ENCODE measurements around the gene ROBO1.
"Not testable (repeated sequence)": the region's sequence is repeated elsewhere in the genome, so short reads cannot be mapped to it uniquely, and the experiment has no call there.

Gene ROBO1

GRCh38 chr3:79555655-79556054, 212.1 kb downstream of the ROBO1 start:
- H3K9me3 Mint-ChIP-seq = peaks cover 3% of the 10 kb centered on the region
- H3K27ac Mint-ChIP-seq = no peak overlapping the region
- H3K27me3 Mint-ChIP-seq = no peaks in the 10 kb centered on the region
- H3K4me1 Mint-ChIP-seq (ENCODE audit: low read depth) = no peaks in the 10 kb centered on the region
- DNase-seq = no peak
- no peak overlapping the region for H3K4me3 Mint-ChIP-seq
- no peaks in the 10 kb centered on the region for H3K36me3 Mint-ChIP-seq (ENCODE audit: low read depth)

GRCh38 chr3:79551997-79552396, 215.8 kb downstream of the ROBO1 start:
- Mint-ChIP-seq H3K9me3 (no peaks in the 10 kb centered on the region), H3K4me1 (ENCODE audit: low read depth) (no peaks in the 10 kb centered on the region), H3K36me3 (ENCODE audit: low read depth) (no peaks in the 10 kb centered on the region), H3K27ac (no peak overlapping the region), H3K27me3 (no peaks in the 10 kb centered on the region), H3K4me3 (no peak overlapping the region)
- no peak for DNase-seq

GRCh38 chr3:79551321-79551892, 216.4 kb downstream of the ROBO1 start:
- H3K4me1 Mint-ChIP-seq (ENCODE audit: low read depth) = no peaks in the 10 kb centered on the region
- H3K27ac Mint-ChIP-seq = no peak overlapping the region
- H3K36me3 Mint-ChIP-seq (ENCODE audit: low read depth) = no peaks in the 10 kb centered on the region
- no peak overlapping the region for H3K4me3 Mint-ChIP-seq
- DNase-seq = no peak
- H3K9me3 Mint-ChIP-seq = no peaks in the 10 kb centered on the region
- no peaks in the 10 kb centered on the region for H3K27me3 Mint-ChIP-seq

GRCh38 chr3:79543218-79543982, 224.4 kb downstream of the ROBO1 start:
- Mint-ChIP-seq H3K9me3 (no peaks in the 10 kb centered on the region), H3K4me3 (no peak overlapping the region), H3K27me3 (no peaks in the 10 kb centered on the region), H3K36me3 (ENCODE audit: low read depth) (no peaks in the 10 kb centered on the region), H3K4me1 (ENCODE audit: low read depth) (no peaks in the 10 kb centered on the region), H3K27ac (no peak overlapping the region)
- DNase-seq = no peak

GRCh38 chr3:79534727-79535126, 233.1 kb downstream of the ROBO1 start:
- Mint-ChIP-seq H3K27ac (no peak overlapping the region), H3K4me1 (ENCODE audit: low read depth) (no peaks in the 10 kb centered on the region), H3K9me3 (peaks cover 10% of the 10 kb centered on the region), H3K27me3 (no peaks in the 10 kb centered on the region), H3K4me3 (no peak overlapping the region), H3K36me3 (ENCODE audit: low read depth) (no peaks in the 10 kb centered on the region)
- no peak for DNase-seq

- Mint-ChIP-seq H3K9me3 (peaks cover 14% of the 10 kb centered on the region), H3K4me1 (ENCODE audit: low read depth) (no peaks in the 10 kb centered on the region), H3K4me3 (no peak overlapping the region), H3K27ac (no peak overlapping the region), H3K27me3 (no peaks in the 10 kb centered on the region), H3K36me3 (ENCODE audit: low read depth) (no peaks in the 10 kb centered on the region)
- DNase-seq = no peak
Measured at GRCh38 chr3:79531566-79532295, 236.1 kb downstream of the ROBO1 start.

GRCh38 chr3:79521221-79521848, 246.5 kb downstream of the ROBO1 start:
- H3K36me3 Mint-ChIP-seq (ENCODE audit: low read depth) = no peaks in the 10 kb centered on the region
- no peaks in the 10 kb centered on the region for H3K9me3 Mint-ChIP-seq
- H3K4me1 Mint-ChIP-seq (ENCODE audit: low read depth) = no peaks in the 10 kb centered on the region
- DNase-seq = no peak
- H3K27me3 Mint-ChIP-seq = no peaks in the 10 kb centered on the region
- H3K4me3 Mint-ChIP-seq = no peak overlapping the region
- no peak overlapping the region for H3K27ac Mint-ChIP-seq

- no peak overlapping the region for H3K4me3 Mint-ChIP-seq
- no peak overlapping the region for H3K27ac Mint-ChIP-seq
- H3K4me1 Mint-ChIP-seq (ENCODE audit: low read depth) = no peaks in the 10 kb centered on the region
- H3K27me3 Mint-ChIP-seq = no peaks in the 10 kb centered on the region
- H3K9me3 Mint-ChIP-seq = no peaks in the 10 kb centered on the region
- no peak for DNase-seq
- no peaks in the 10 kb centered on the region for H3K36me3 Mint-ChIP-seq (ENCODE audit: low read depth)
Measured at GRCh38 chr3:79517766-79518413, 249.9 kb downstream of the ROBO1 start.

GRCh38 chr3:79516795-79517194, 251.0 kb downstream of the ROBO1 start:
- DNase-seq = no peak
- H3K9me3 Mint-ChIP-seq = no peaks in the 10 kb centered on the region
- H3K4me1 Mint-ChIP-seq (ENCODE audit: low read depth) = no peaks in the 10 kb centered on the region
- no peak overlapping the region for H3K4me3 Mint-ChIP-seq
- H3K36me3 Mint-ChIP-seq (ENCODE audit: low read depth) = no peaks in the 10 kb centered on the region
- no peaks in the 10 kb centered on the region for H3K27me3 Mint-ChIP-seq
- H3K27ac Mint-ChIP-seq = no peak overlapping the region

- H3K27me3 Mint-ChIP-seq = no peaks in the 10 kb centered on the region
- no peak for DNase-seq
- no peaks in the 10 kb centered on the region for H3K36me3 Mint-ChIP-seq (ENCODE audit: low read depth)
- no peaks in the 10 kb centered on the region for H3K4me1 Mint-ChIP-seq (ENCODE audit: low read depth)
- no peak overlapping the region for H3K27ac Mint-ChIP-seq
- no peak overlapping the region for H3K4me3 Mint-ChIP-seq
- H3K9me3 Mint-ChIP-seq = peaks cover 3% of the 10 kb centered on the region
Measured at GRCh38 chr3:79515072-79515471, 252.7 kb downstream of the ROBO1 start.

GRCh38 chr3:79514069-79514468, 253.7 kb downstream of the ROBO1 start:
- H3K36me3 Mint-ChIP-seq (ENCODE audit: low read depth) = no peaks in the 10 kb centered on the region
- peaks cover 3% of the 10 kb centered on the region for H3K9me3 Mint-ChIP-seq

GRCh38 chr3:79506751-79507150, 261.0 kb downstream of the ROBO1 start:
- Mint-ChIP-seq H3K27me3 (no peaks in the 10 kb centered on the region), H3K4me3 (no peak overlapping the region), H3K27ac (no peak overlapping the region), H3K9me3 (peaks cover 8% of the 10 kb centered on the region), H3K36me3 (ENCODE audit: low read depth) (no peaks in the 10 kb centered on the region), H3K4me1 (ENCODE audit: low read depth) (no peaks in the 10 kb centered on the region)
- no peak for DNase-seq

More at GRCh38 chr3:79514069-79514468, 253.7 kb downstream of the ROBO1 start:
- H3K27me3 Mint-ChIP-seq = no peaks in the 10 kb centered on the region
- DNase-seq = no peak
- no peak overlapping the region for H3K4me3 Mint-ChIP-seq
- no peak overlapping the region for H3K27ac Mint-ChIP-seq
- H3K4me1 Mint-ChIP-seq (ENCODE audit: low read depth) = no peaks in the 10 kb centered on the region

- H3K36me3 Mint-ChIP-seq (ENCODE audit: low read depth); H3K4me1 Mint-ChIP-seq (ENCODE audit: low read depth); H3K9me3 Mint-ChIP-seq; DNase-seq; H3K27ac Mint-ChIP-seq; H3K4me3 Mint-ChIP-seq; H3K27me3 Mint-ChIP-seq: not testable (repeated sequence)
Measured at GRCh38 chr3:79502216-79502681, 265.5 kb downstream of the ROBO1 start.

GRCh38 chr3:79497447-79498111, 270.2 kb downstream of the ROBO1 start:
- no peak for DNase-seq
- Mint-ChIP-seq H3K4me3 (no peak overlapping the region), H3K36me3 (ENCODE audit: low read depth) (no peaks in the 10 kb centered on the region), H3K4me1 (ENCODE audit: low read depth) (no peaks in the 10 kb centered on the region), H3K9me3 (peaks cover 5% of the 10 kb centered on the region), H3K27ac (no peak overlapping the region), H3K27me3 (no peaks in the 10 kb centered on the region)

All from activated T-cell treated with anti-CD3 and anti-CD28 coated beads, Interleukin-2, amount 50 U/mL, for 24 hours (primary cell).